ENCODE measurements around the gene SP3.

- no peak for TF ChIP-seq EZH2 (IDR thresholded peaks at IDR 0.05; ENCODE audit: low read length)
- TF ChIP-seq CTCF (optimal IDR thresholded peaks at IDR 0.05 in 1 of 3, IDR thresholded peaks at IDR 0.05 in 1 of 3, conservative IDR thresholded peaks at IDR 0.05 in 1 of 3; ENCODE audit: extremely low read depth in 1 of 3, insufficient read depth in 2 of 3, low read length in 3 of 3), result peak; percentile 38 to 55 (median 54)
Measured at GRCh38 chr2:173884025-173884802, 81.0 kb downstream of the SP3 start.

All from keratinocyte (primary cell).